HepG2 (cell line): ENCODE results near the gene CARHSP1. TPM values are rescaled to one million over a fixed set of nuclear protein-coding genes. Genes with fewer than 3 reads are reported as not detected.

ENCODE experiments used
- CENPX ChIP-seq: sonication (generic); formaldehyde crosslinking; IDR thresholded peaks from 2 replicates; pipeline ENCODE4 v1.9.0; 2021; ENCODE audit warnings: mild to moderate bottlenecking, missing genetic modification reagents, moderate library complexity
- CREB1 ChIP-seq, 2 experiments: fragments of 450-650 bp in 1 of 2; IDR thresholded peaks; 2 replicates each; pipeline ENCODE4 v1.6.1; 2016 to 2017; ENCODE audit warnings: control low read depth in 1 of 2, mild to moderate bottlenecking in 1 of 2, missing compliant biosample characterization in 1 of 2, missing genetic modification characterization in 1 of 2
- DNMT1 ChIP-seq: sonication (generic); formaldehyde crosslinking; IDR thresholded peaks from 2 replicates; pipeline ENCODE4 v1.5.1; 2020; ENCODE audit warnings: mild to moderate bottlenecking, missing genetic modification reagents
- ETV5 ChIP-seq: IDR thresholded peaks from 2 replicates; pipeline ENCODE4 v1.6.1; 2018; ENCODE audit warnings: missing biosample characterization, missing genetic modification reagents, inconsistent platforms, borderline replicate concordance
- FOXO1 ChIP-seq: sonication (generic); formaldehyde crosslinking; IDR thresholded peaks from 2 replicates; pipeline ENCODE4 v1.4.0; 2020; ENCODE audit warnings: missing genetic modification reagents
- HDAC2 ChIP-seq: sonication (generic); formaldehyde crosslinking; IDR thresholded peaks from 2 replicates; pipeline ENCODE4 v1.4.0; 2020; ENCODE audit warnings: missing genetic modification reagents
- IKZF4 ChIP-seq: sonication (generic); formaldehyde crosslinking; IDR thresholded peaks from 2 replicates; pipeline ENCODE4 v1.5.1; 2020; ENCODE audit warnings: borderline replicate concordance, mild to moderate bottlenecking, low read depth, missing genetic modification reagents; ENCODE audit errors: not compliant biosample characterization
- IRF2 ChIP-seq: IDR thresholded peaks from 2 replicates; pipeline ENCODE4 v1.6.1; 2018; ENCODE audit warnings: missing genetic modification reagents, missing compliant biosample characterization
- LRRFIP1 ChIP-seq: sonication (generic); formaldehyde crosslinking; conservative IDR thresholded peaks from 2 replicates; pipeline ENCODE4 v1.4.0; 2020; ENCODE audit warnings: missing genetic modification reagents
- MEIS2 ChIP-seq: sonication (generic); formaldehyde crosslinking; IDR thresholded peaks from 2 replicates; pipeline ENCODE4 v1.9.0; 2021; ENCODE audit warnings: mild to moderate bottlenecking, missing genetic modification reagents
- MTF1 ChIP-seq: sonication (generic); formaldehyde crosslinking; IDR thresholded peaks from 2 replicates; pipeline ENCODE4 v1.5.0; 2020; ENCODE audit warnings: missing genetic modification reagents
- NFYB ChIP-seq: sonication (generic); formaldehyde crosslinking; IDR thresholded peaks from 2 replicates; pipeline ENCODE4 v1.4.0; 2020; ENCODE audit warnings: missing genetic modification reagents
- PHF21A ChIP-seq: sonication (generic); formaldehyde crosslinking; IDR thresholded peaks from 2 replicates; pipeline ENCODE4 v1.5.0; 2020; ENCODE audit warnings: mild to moderate bottlenecking, missing genetic modification reagents
- PHF8 ChIP-seq: sonication (generic); formaldehyde crosslinking; IDR thresholded peaks from 2 replicates; pipeline ENCODE4 v1.5.0; 2020; ENCODE audit warnings: missing genetic modification reagents
- PREB ChIP-seq: sonication (generic); formaldehyde crosslinking; IDR thresholded peaks from 2 replicates; pipeline ENCODE4 v1.4.0; 2020; ENCODE audit warnings: missing genetic modification reagents
- PRMT3 ChIP-seq: sonication (generic); formaldehyde crosslinking; IDR thresholded peaks from 2 replicates; pipeline ENCODE4 v1.8.1; 2022; ENCODE audit warnings: low read depth, mild to moderate bottlenecking, moderate library complexity, missing genetic modification reagents, borderline replicate concordance
- SIN3B ChIP-seq: fragments of 150-350 bp; IDR thresholded peaks from 2 replicates; pipeline ENCODE4 v1.6.1; 2014; ENCODE audit warnings: low read length
- SRY ChIP-seq: sonication (generic); formaldehyde crosslinking; IDR thresholded peaks from 2 replicates; pipeline ENCODE4 v1.8.0; 2022; ENCODE audit warnings: mild to moderate bottlenecking, missing genetic modification reagents
- ZBTB43 ChIP-seq: sonication (generic); formaldehyde crosslinking; conservative IDR thresholded peaks from 2 replicates; pipeline ENCODE4 v1.4.0; 2020; ENCODE audit warnings: missing genetic modification reagents
- ZC3H13 ChIP-seq: sonication (generic); formaldehyde crosslinking; IDR thresholded peaks from 2 replicates; pipeline ENCODE4 v1.8.1; 2023; ENCODE audit warnings: mild to moderate bottlenecking, missing genetic modification reagents, moderate library complexity
- ZIK1 ChIP-seq: sonication (generic); formaldehyde crosslinking; IDR thresholded peaks from 2 replicates; pipeline ENCODE4 v1.5.0; 2020; ENCODE audit warnings: mild to moderate bottlenecking, low read depth, missing genetic modification reagents, borderline replicate concordance
- ZNF234 ChIP-seq: sonication (generic); formaldehyde crosslinking; conservative IDR thresholded peaks from 2 replicates; pipeline ENCODE4 v1.5.1; 2020; ENCODE audit warnings: mild to moderate bottlenecking, missing genetic modification reagents
- ZNF354B ChIP-seq: sonication (generic); formaldehyde crosslinking; IDR thresholded peaks from 2 replicates; pipeline ENCODE4 v1.8.0; 2022; ENCODE audit warnings: mild to moderate bottlenecking, missing genetic modification reagents
- ZNF44 ChIP-seq: sonication (generic); formaldehyde crosslinking; IDR thresholded peaks from 2 replicates; pipeline ENCODE4 v1.5.1; 2020; ENCODE audit warnings: mild to moderate bottlenecking, missing genetic modification reagents
- ZNF558 ChIP-seq: sonication (generic); formaldehyde crosslinking; IDR thresholded peaks from 2 replicates; pipeline ENCODE4 v1.9.0; 2022; ENCODE audit warnings: mild to moderate bottlenecking, missing genetic modification reagents, borderline replicate concordance
- ZNF720 ChIP-seq: sonication (generic); formaldehyde crosslinking; IDR thresholded peaks from 2 replicates; pipeline ENCODE4 v1.4.0; 2020; ENCODE audit warnings: missing genetic modification reagents
- polyA plus RNA-seq, 8 experiments: library from polyadenylated mRNA; depleted of rRNA in 3 of 8; stranded (reverse) in 7 of 8; unstranded in 1 of 8; fragments of >200 nt; fragmentation: Illumina TruSeq in 4 of 8; extraction: Trizol in 4 of 8; gene quantifications; 2 replicates each; pipeline versions ENCODE4 v1.2.1 to v1.2.3, GENCODE V29; 2011 to 2016; ENCODE audit warnings: low read depth in 4 of 8, missing spikeins in 1 of 8, mixed read lengths in 1 of 8; ENCODE audit not compliant: insufficient read depth in 1 of 8
- total RNA-seq, 5 experiments: library from RNA; depleted of rRNA; stranded (reverse); fragments of >200 nt; fragmentation: Illumina TruSeq; extraction: Trizol; gene quantifications; 2 replicates each; pipeline ENCODE4 v1.2.3, GENCODE V29; 2016; ENCODE audit warnings: low read depth in 1 of 5

The CARHSP1 gene
- total and polyA plus RNA-seq, 2 of the 13 experiments (the other 11 are each of a cell fraction or from before 2014, with no cell fraction given) = 173 to 345 TPM

- TF ChIP-seq SIN3B (0 out of 2 replicates have a peak, but pooled peaks have one; percentile 33), MTF1 (CRISPR knock-in tag) (0 out of 2 replicates have a peak, but pooled peaks have one; percentile 60), ZC3H13 (peak; percentile 98), ZNF558 (CRISPR knock-in tag) (no peak; the same call in 1 of the 2 replicates), FOXO1 (peak; percentile 99), ZBTB43 (CRISPR knock-in tag) (peak; percentile 97), ETV5 (CRISPR knock-in tag) (peak; percentile 83), MEIS2 (CRISPR knock-in tag) (peak; percentile 97), NFYB (CRISPR knock-in tag) (peak; percentile 65), HDAC2 (peak; percentile 98), DNMT1 (CRISPR knock-in tag) (peak; percentile 95), IKZF4 (peak; percentile 85), ZNF720 (CRISPR knock-in tag) (no peak; the same call in 1 of the 2 replicates), ZNF234 (CRISPR knock-in tag) (no peak), PRMT3 (CRISPR knock-in tag) (peak; percentile 74; the same call in 1 of the 2 replicates), ZNF44 (0 out of 2 replicates have a peak, but pooled peaks have one; percentile 93), CREB1 (IDR thresholded peaks at IDR 0.05) (0 out of 2 replicates have a peak, but pooled peaks have one; percentile 33), CREB1 (CRISPR knock-in tag; IDR thresholded peaks at IDR 0.05) (no peak), ZIK1 (CRISPR knock-in tag) (peak; percentile 88), PHF8 (peak; percentile 77), CENPX (CRISPR knock-in tag) (no peak), PHF21A (CRISPR knock-in tag) (peak; percentile 100), IRF2 (CRISPR knock-in tag) (peak; percentile 94), ZNF354B (CRISPR knock-in tag) (0 out of 2 replicates have a peak, but pooled peaks have one; percentile 44), PREB (no peak), LRRFIP1 (no peak; the same call in 1 of the 2 replicates), SRY (CRISPR knock-in tag) (peak; percentile 40; the same call in 1 of the 2 replicates)
These were observed 5.0 kb downstream of the CARHSP1 start (continued) for GRCh38 chr16:8863594-8864424.
